H9 (cell line): ENCODE results near the gene MYO1D. TPM values are rescaled to one million over a fixed set of nuclear protein-coding genes. Genes with fewer than 3 reads are reported as not detected.

ENCODE experiments used
- DNase-seq: peaks from one replicate; pipeline ENCODE4 v3.0.0-alpha.2; 2017
- H2AFZ ChIP-seq: one replicate; pipeline ENCODE4 v1.6.1; 2013; ENCODE audit warnings: mild to moderate bottlenecking, low read length, control low read depth, moderate library complexity
- H2AK5ac ChIP-seq: 2 replicates; pipeline ENCODE4 v1.6.1; 2013; ENCODE audit warnings: low read length, control low read depth, mixed read lengths; ENCODE audit not compliant: insufficient read length
- H2BK120ac ChIP-seq: one replicate; pipeline ENCODE4 v1.6.1; 2013; ENCODE audit warnings: low read depth, mild to moderate bottlenecking, low read length, control low read depth, inconsistent platforms; ENCODE audit not compliant: poor library complexity, severe bottlenecking
- H2BK12ac ChIP-seq: 2 replicates; pipeline ENCODE4 v1.6.1; 2013; ENCODE audit warnings: low read length, control low read depth, mixed read lengths, low read depth; ENCODE audit not compliant: insufficient read length
- H2BK15ac ChIP-seq: 2 replicates; pipeline ENCODE4 v1.6.1; 2013; ENCODE audit warnings: low read depth, low read length, control low read depth
- H2BK20ac ChIP-seq: one replicate; pipeline ENCODE4 v1.6.1; 2013; ENCODE audit warnings: low read depth, mild to moderate bottlenecking, low read length, control low read depth, inconsistent platforms; ENCODE audit not compliant: poor library complexity, severe bottlenecking
- H2BK5ac ChIP-seq: 2 replicates; pipeline ENCODE4 v1.6.1; 2013; ENCODE audit warnings: low read length, control low read depth, mixed read lengths; ENCODE audit not compliant: insufficient read length
- H3K14ac ChIP-seq: 2 replicates; pipeline ENCODE4 v1.6.1; 2013; ENCODE audit warnings: low read length, control low read depth; ENCODE audit not compliant: insufficient read depth
- H3K18ac ChIP-seq: 2 replicates; pipeline ENCODE4 v1.6.1; 2013; ENCODE audit warnings: low read depth, mild to moderate bottlenecking, mixed read lengths, low read length, control low read depth; ENCODE audit not compliant: insufficient read length
- H3K23ac ChIP-seq: 2 replicates; pipeline ENCODE4 v1.6.1; 2013; ENCODE audit warnings: low read length, control low read depth, mixed read lengths, low read depth; ENCODE audit not compliant: insufficient read length
- H3K23me2 ChIP-seq: 2 replicates; pipeline ENCODE4 v1.6.1; 2013; ENCODE audit warnings: low read depth, mild to moderate bottlenecking, mixed read lengths, low read length, control low read depth; ENCODE audit not compliant: insufficient read length, poor library complexity, severe bottlenecking
- H3K27ac ChIP-seq: 2 replicates; pipeline ENCODE4 v1.5.1; 2013; ENCODE audit warnings: low read length, control low read depth, mixed read lengths, low read depth; ENCODE audit not compliant: insufficient read length
- H3K27me3 ChIP-seq: 2 replicates; pipeline ENCODE4 v1.6.1; 2013; ENCODE audit warnings: low read length, control low read depth, inconsistent platforms; ENCODE audit not compliant: insufficient read depth
- H3K4ac ChIP-seq: 2 replicates; pipeline ENCODE4 v1.6.1; 2013; ENCODE audit warnings: low read depth, mild to moderate bottlenecking, control low read depth, inconsistent platforms, low read length, moderate library complexity
- H3K4me1 ChIP-seq: 2 replicates; pipeline ENCODE4 v1.6.1; 2013; ENCODE audit warnings: low read length, control low read depth, inconsistent platforms; ENCODE audit not compliant: insufficient read depth
- H3K4me2 ChIP-seq: 2 replicates; pipeline ENCODE4 v1.6.1; 2013; ENCODE audit warnings: low read length, control low read depth, mixed read lengths; ENCODE audit not compliant: insufficient read length, insufficient read depth
- H3K56ac ChIP-seq: 2 replicates; pipeline ENCODE4 v1.6.1; 2013; ENCODE audit warnings: low read depth, mild to moderate bottlenecking, mixed read lengths, low read length, control low read depth; ENCODE audit not compliant: insufficient read length
- H3K79me1 ChIP-seq: 2 replicates; pipeline ENCODE4 v1.6.1; 2013; ENCODE audit warnings: low read depth, mild to moderate bottlenecking, moderate library complexity, low read length, control low read depth, inconsistent platforms; ENCODE audit not compliant: insufficient read depth, poor library complexity, severe bottlenecking
- H3K79me2 ChIP-seq: 2 replicates; pipeline ENCODE4 v1.6.1; 2013; ENCODE audit warnings: low read length, control low read depth, inconsistent platforms; ENCODE audit not compliant: insufficient read depth
- H3K9ac ChIP-seq: 2 replicates; pipeline ENCODE4 v1.6.1; 2013; ENCODE audit warnings: low read length, control low read depth, mixed read lengths; ENCODE audit not compliant: insufficient read length; ENCODE audit errors: extremely low read depth
- H3K9me3 ChIP-seq: one replicate; pipeline ENCODE4 v1.6.1; 2013; ENCODE audit warnings: low read depth, low read length, inconsistent platforms; ENCODE audit not compliant: control insufficient read depth
- H3T11ph ChIP-seq: one replicate; pipeline ENCODE4 v1.6.1; 2013; ENCODE audit warnings: mild to moderate bottlenecking, low read length, control low read depth, inconsistent platforms
- H4K20me1 ChIP-seq: one replicate; pipeline ENCODE4 v1.6.1; 2013; ENCODE audit not compliant: control insufficient read depth, insufficient read length, insufficient read depth
- H4K5ac ChIP-seq: 2 replicates; pipeline ENCODE4 v1.6.1; 2013; ENCODE audit warnings: low read depth, mild to moderate bottlenecking, mixed read lengths, low read length, control low read depth; ENCODE audit not compliant: insufficient read length
- H4K8ac ChIP-seq: replicated peaks from 2 replicates; pipeline ENCODE4 v1.6.1; 2013; ENCODE audit warnings: low read length, control low read depth, mixed read lengths, low read depth; ENCODE audit not compliant: insufficient read length
- H4K91ac ChIP-seq: 2 replicates; pipeline ENCODE4 v1.6.1; 2013; ENCODE audit warnings: low read depth, mild to moderate bottlenecking, moderate library complexity, mixed read lengths, low read length, control low read depth; ENCODE audit not compliant: insufficient read length
- H3K27ac Mint-ChIP-seq, 3 experiments: 2 replicates in 2 of 3; 3 replicates in 1 of 3; pipeline ENCODE4 v1.8.0; 2020 to 2021; ENCODE audit warnings: mixed read lengths in 3 of 3, mild to moderate bottlenecking in 1 of 3, moderate library complexity in 1 of 3
- H3K27me3 Mint-ChIP-seq: 2 replicates; pipeline ENCODE4 v1.8.0; 2021; ENCODE audit warnings: low read depth, mild to moderate bottlenecking, moderate library complexity, mixed read lengths
- H3K36me3 Mint-ChIP-seq, 3 experiments: 2 replicates in 2 of 3; 3 replicates in 1 of 3; pipeline ENCODE4 v1.8.0; 2020 to 2021; ENCODE audit warnings: low read depth in 3 of 3, mixed read lengths in 3 of 3; ENCODE audit not compliant: insufficient read depth in 1 of 3
- H3K4me1 Mint-ChIP-seq, 2 experiments: 2 replicates each; pipeline ENCODE4 v1.8.0; 2020; ENCODE audit warnings: mixed read lengths in 2 of 2
- H3K4me3 Mint-ChIP-seq, 2 experiments: 2 replicates in 1 of 2; 3 replicates in 1 of 2; pipeline ENCODE4 v1.8.0; 2020 to 2021; ENCODE audit warnings: mild to moderate bottlenecking in 2 of 2, mixed read lengths in 2 of 2, moderate library complexity in 1 of 2
- H3K9me3 Mint-ChIP-seq, 2 experiments: 2 replicates in 1 of 2; 3 replicates in 1 of 2; pipeline ENCODE4 v1.8.0; 2020; ENCODE audit warnings: mild to moderate bottlenecking in 2 of 2, mixed read lengths in 2 of 2, moderate library complexity in 1 of 2
- WGBS: extraction: QIAGEN DNeasy Blood & Tissue Kit; methylation state at CpG from one replicate; pipeline ENCODE4 v1.1.7; 2013; ENCODE audit warnings: missing lambda C conversion rate, low lambda C conversion rate, mixed read lengths; ENCODE audit not compliant: insufficient read length; ENCODE audit errors: extremely low coverage; 5-methylcytosine and 5-hydroxymethylcytosine counted together
- total RNA-seq: library from RNA; stranded (reverse); gene quantifications from 2 replicates; pipeline ENCODE4 v1.2.1, GENCODE V29; 2021
- TF ChIP-seq, protein P1 (sequence below): fragments of 200-600 bp; sonication (generic); conservative IDR thresholded peaks from 3 replicates; pipeline ENCODE4 v1.8.0; 2021; ENCODE audit warnings: antibody characterized with exemption, mild to moderate bottlenecking

Gene MYO1D
- total RNA-seq, 1 experiment from 2014 or later: 19.0 TPM

DNA sequence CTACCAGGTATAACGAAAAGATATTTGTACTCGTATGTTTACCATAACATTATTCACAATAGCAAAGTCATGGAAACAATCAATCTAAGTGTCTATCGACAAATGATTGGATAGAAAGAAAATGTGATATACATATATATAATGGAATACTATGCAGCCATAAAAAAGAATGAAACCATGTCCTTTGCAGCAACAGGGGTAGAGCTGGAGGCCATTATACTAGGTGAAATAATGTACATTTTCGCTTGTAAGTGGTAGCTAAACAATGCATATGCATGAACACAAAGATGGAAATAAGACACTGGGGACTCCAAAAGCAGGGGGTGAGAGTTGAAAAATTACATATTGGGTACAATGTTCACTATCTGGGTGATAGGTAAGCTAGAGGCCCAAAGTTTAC, 124.0 kb downstream of the MYO1D start:
- H4K20me1 ChIP-seq: no peaks in the 10 kb centered on the region
- H3K56ac ChIP-seq: no peak overlapping the region
- H3K9ac ChIP-seq: no peak overlapping the region
- H3K4me1 ChIP-seq: no peaks in the 10 kb centered on the region
- no peak overlapping the region for H3K27ac Mint-ChIP-seq
- H3K23ac ChIP-seq: no peak overlapping the region
- no peaks in the 10 kb centered on the region for H3K23me2 ChIP-seq
- H2BK120ac ChIP-seq: no peak overlapping the region
- no peak overlapping the region for H2BK20ac ChIP-seq
- no peak overlapping the region for H3K18ac ChIP-seq
- H4K5ac ChIP-seq: no peak overlapping the region
- TF ChIP-seq, protein P1, sequence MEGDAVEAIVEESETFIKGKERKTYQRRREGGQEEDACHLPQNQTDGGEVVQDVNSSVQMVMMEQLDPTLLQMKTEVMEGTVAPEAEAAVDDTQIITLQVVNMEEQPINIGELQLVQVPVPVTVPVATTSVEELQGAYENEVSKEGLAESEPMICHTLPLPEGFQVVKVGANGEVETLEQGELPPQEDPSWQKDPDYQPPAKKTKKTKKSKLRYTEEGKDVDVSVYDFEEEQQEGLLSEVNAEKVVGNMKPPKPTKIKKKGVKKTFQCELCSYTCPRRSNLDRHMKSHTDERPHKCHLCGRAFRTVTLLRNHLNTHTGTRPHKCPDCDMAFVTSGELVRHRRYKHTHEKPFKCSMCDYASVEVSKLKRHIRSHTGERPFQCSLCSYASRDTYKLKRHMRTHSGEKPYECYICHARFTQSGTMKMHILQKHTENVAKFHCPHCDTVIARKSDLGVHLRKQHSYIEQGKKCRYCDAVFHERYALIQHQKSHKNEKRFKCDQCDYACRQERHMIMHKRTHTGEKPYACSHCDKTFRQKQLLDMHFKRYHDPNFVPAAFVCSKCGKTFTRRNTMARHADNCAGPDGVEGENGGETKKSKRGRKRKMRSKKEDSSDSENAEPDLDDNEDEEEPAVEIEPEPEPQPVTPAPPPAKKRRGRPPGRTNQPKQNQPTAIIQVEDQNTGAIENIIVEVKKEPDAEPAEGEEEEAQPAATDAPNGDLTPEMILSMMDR: no peak
- no peak overlapping the region for H3K4me2 ChIP-seq
- no peaks in the 10 kb centered on the region for H3K79me1 ChIP-seq
- H3K9me3 Mint-ChIP-seq: no peaks in the 10 kb centered on the region; a peak in 1 of 5 replicates
- no peak overlapping the region for H2BK5ac ChIP-seq
- peaks cover 0 to 5% (median 4%) of the 10 kb centered on the region in 3 experiments; a peak in 6 of 7 replicates for H3K36me3 Mint-ChIP-seq
- H3K9me3 ChIP-seq: no peaks in the 10 kb centered on the region
- no peaks in the 10 kb centered on the region for H3K27me3 ChIP-seq
- H3K79me2 ChIP-seq: no peaks in the 10 kb centered on the region
- no peak overlapping the region for H3T11ph ChIP-seq
- DNase-seq: no peak
- H2AFZ ChIP-seq: no peak overlapping the region
- H3K14ac ChIP-seq: no peak overlapping the region
- WGBS: no CpG with 5 or more reads among the region's 4 CpGs
- H3K27ac ChIP-seq: no peak overlapping the region
- no peak overlapping the region for H2BK12ac ChIP-seq
- no peak overlapping the region for H4K91ac ChIP-seq
- H3K4ac ChIP-seq: no peak overlapping the region
- H2BK15ac ChIP-seq: no peak overlapping the region
- no peak overlapping the region for H4K8ac ChIP-seq
- peaks cover 1 to 2% of the 10 kb centered on the region in 2 experiments for H3K4me1 Mint-ChIP-seq
- H3K27me3 Mint-ChIP-seq: no peaks in the 10 kb centered on the region
- H2AK5ac ChIP-seq: no peak overlapping the region
- H3K4me3 Mint-ChIP-seq: no peak overlapping the region
